HG03139 (cell line): ENCODE results near the gene NEUROG1.

Experiments
- ATAC-seq: cut with Tn5 transposase; IDR thresholded peaks from one replicate; pipeline ENCODE4 v1.9.1; 2021; ENCODE audit not compliant: unreplicated experiment

The NEUROG1 gene

GRCh38 chr5:135535820-135536801 is at the start of gene NEUROG1:
Gene NEUROG1, minus strand, starts transcription at chr5:135535964. Its CDS starts 274 bp downstream, at chr5:135535690.
- ATAC-seq, result no peak

- no peak for ATAC-seq
Measured at GRCh38 chr5:135584918-135585317, 49.2 kb upstream of the NEUROG1 start.

- ATAC-seq, result no peak
Measured at GRCh38 chr5:135584276-135584675, 48.5 kb upstream of the NEUROG1 start.

GRCh38 chr5:135582099-135582781 is 46.5 kb upstream of the NEUROG1 start:
- no peak for ATAC-seq

GRCh38 chr5:135578685-135579341 is 43.0 kb upstream of the NEUROG1 start, which contains the start of gene CXCL14:
Gene CXCL14, minus strand, starts transcription at chr5:135578991. Its CDS starts 213 bp downstream, at chr5:135578778.
- ATAC-seq, result no peak

- ATAC-seq, result no peak
Measured at GRCh38 chr5:135578305-135578684, 42.5 kb upstream of the NEUROG1 start.

- ATAC-seq, result no peak
Measured at GRCh38 chr5:135577421-135577820, 41.7 kb upstream of the NEUROG1 start.

- ATAC-seq, result no peak
Measured at GRCh38 chr5:135576075-135576599, 40.4 kb upstream of the NEUROG1 start.

- ATAC-seq, result no peak
Measured at GRCh38 chr5:135574493-135574892, 38.7 kb upstream of the NEUROG1 start.

- ATAC-seq, result no peak
Measured at GRCh38 chr5:135571902-135572301, 36.1 kb upstream of the NEUROG1 start.

- no peak for ATAC-seq
Measured at GRCh38 chr5:135571066-135571609, 35.4 kb upstream of the NEUROG1 start.

- no peak for ATAC-seq
Measured at GRCh38 chr5:135570453-135570764, 34.6 kb upstream of the NEUROG1 start.

GRCh38 chr5:135569755-135570452 is 34.1 kb upstream of the NEUROG1 start:
- no peak for ATAC-seq

GRCh38 chr5:135568923-135569360 is 33.2 kb upstream of the NEUROG1 start:
- ATAC-seq, result no peak

- ATAC-seq, result no peak
Measured at GRCh38 chr5:135568246-135568645, 32.5 kb upstream of the NEUROG1 start.

GRCh38 chr5:135567661-135568060 is 31.9 kb upstream of the NEUROG1 start:
- no peak for ATAC-seq

- ATAC-seq, result no peak
Measured at GRCh38 chr5:135566422-135567400, 30.9 kb upstream of the NEUROG1 start.

GRCh38 chr5:135565725-135566421 is 30.1 kb upstream of the NEUROG1 start:
- ATAC-seq, result no peak

- no peak for ATAC-seq
Measured at GRCh38 chr5:135565266-135565665, 29.5 kb upstream of the NEUROG1 start.
